HFFc6 (cell line): ENCODE results near the gene PDE1A. TPM values are rescaled to one million over a fixed set of nuclear protein-coding genes. Genes with fewer than 3 reads are reported as not detected.

ENCODE experiments used
- DNase-seq: peaks from one replicate; pipeline ENCODE4 v3.0.0-alpha.2; 2018
- H3K27ac Mint-ChIP-seq: 2 replicates; pipeline ENCODE4 v1.8.0; 2020; ENCODE audit warnings: mild to moderate bottlenecking, mixed read lengths
- H3K27me3 Mint-ChIP-seq: 2 replicates; pipeline ENCODE4 v1.8.0; 2021; ENCODE audit warnings: mild to moderate bottlenecking, moderate library complexity, mixed read lengths; ENCODE audit not compliant: insufficient read depth
- H3K36me3 Mint-ChIP-seq: 2 replicates; pipeline ENCODE4 v1.8.0; 2021; ENCODE audit warnings: low read depth, mixed read lengths
- H3K4me1 Mint-ChIP-seq: 2 replicates; pipeline ENCODE4 v1.8.0; 2020; ENCODE audit warnings: low read depth, mixed read lengths
- H3K4me3 Mint-ChIP-seq: 2 replicates; pipeline ENCODE4 v1.8.0; 2020; ENCODE audit warnings: mild to moderate bottlenecking, moderate library complexity, mixed read lengths
- H3K9me3 Mint-ChIP-seq: 2 replicates; pipeline ENCODE4 v1.8.0; 2020; ENCODE audit warnings: mild to moderate bottlenecking, mixed read lengths
- long read RNA-seq: library from polyadenylated mRNA; unstranded; transcript quantifications from one replicate; pipeline ENCODE4 v2.0.0, GENCODE V29; 2019
- total RNA-seq, 6 experiments: library from RNA; stranded (reverse); fragmentation: NEBNext Ultra II Directional; extraction: Animal tissue kit (Norgen Biotek cat#: 25700); gene quantifications; 2 replicates in 1 of 6; 3 replicates in 5 of 6; pipeline ENCODE4 v1.2.3, GENCODE V29; 2021
- TF ChIP-seq, protein P1 (sequence below): fragments of 200-600 bp; sonication (generic); IDR thresholded peaks from 2 replicates; pipeline ENCODE4 v1.5.0; 2021; ENCODE audit warnings: antibody characterized with exemption, mild to moderate bottlenecking

PDE1A gene
- total RNA-seq, result 1 to 10 TPM; 2.7 to 8.0 (median 3.9) TPM
- long read RNA-seq, transcript PDE1A-201 (14 exons, 2,338 nt), result major isoform, 11 of 18 reads
- long read RNA-seq, partial matches to known transcripts, result 5 of 18 reads
- long read RNA-seq, other reads (novel, unspliced or antisense), result 2 of 18 reads

DNA sequence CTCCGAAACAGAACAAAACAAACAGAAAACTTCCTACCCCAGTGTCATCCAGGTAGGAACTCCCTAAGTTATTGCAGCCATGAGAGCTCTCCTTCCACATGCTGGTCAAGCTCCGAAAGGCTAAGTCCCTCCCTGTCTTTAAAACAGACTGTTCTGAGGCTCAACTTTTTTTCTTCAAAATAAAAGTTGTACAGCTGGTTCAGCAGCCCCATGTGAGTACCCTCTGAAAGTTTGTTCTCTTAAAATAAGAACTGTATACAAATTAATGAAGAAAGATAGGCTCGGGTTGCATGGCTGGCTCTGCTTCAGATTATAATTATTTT lies at the start of gene PDE1A:
Gene PDE1A (minus strand): TSS at position 119 of the 323 bp plus-strand sequence.
- peak within 1 kb of the TSS; percentile 88 for H3K4me3 Mint-ChIP-seq
- H3K36me3 Mint-ChIP-seq, result peaks cover 4% of the 10 kb centered on the region; the same call in 1 of the 2 replicates
- peaks cover 55% of the 10 kb centered on the region for H3K4me1 Mint-ChIP-seq
- peaks cover 3% of the 10 kb centered on the region; the same call in 1 of the 2 replicates for H3K9me3 Mint-ChIP-seq
- H3K27ac Mint-ChIP-seq, result peak within 1 kb of the TSS; percentile 74
- TF ChIP-seq, protein P1, sequence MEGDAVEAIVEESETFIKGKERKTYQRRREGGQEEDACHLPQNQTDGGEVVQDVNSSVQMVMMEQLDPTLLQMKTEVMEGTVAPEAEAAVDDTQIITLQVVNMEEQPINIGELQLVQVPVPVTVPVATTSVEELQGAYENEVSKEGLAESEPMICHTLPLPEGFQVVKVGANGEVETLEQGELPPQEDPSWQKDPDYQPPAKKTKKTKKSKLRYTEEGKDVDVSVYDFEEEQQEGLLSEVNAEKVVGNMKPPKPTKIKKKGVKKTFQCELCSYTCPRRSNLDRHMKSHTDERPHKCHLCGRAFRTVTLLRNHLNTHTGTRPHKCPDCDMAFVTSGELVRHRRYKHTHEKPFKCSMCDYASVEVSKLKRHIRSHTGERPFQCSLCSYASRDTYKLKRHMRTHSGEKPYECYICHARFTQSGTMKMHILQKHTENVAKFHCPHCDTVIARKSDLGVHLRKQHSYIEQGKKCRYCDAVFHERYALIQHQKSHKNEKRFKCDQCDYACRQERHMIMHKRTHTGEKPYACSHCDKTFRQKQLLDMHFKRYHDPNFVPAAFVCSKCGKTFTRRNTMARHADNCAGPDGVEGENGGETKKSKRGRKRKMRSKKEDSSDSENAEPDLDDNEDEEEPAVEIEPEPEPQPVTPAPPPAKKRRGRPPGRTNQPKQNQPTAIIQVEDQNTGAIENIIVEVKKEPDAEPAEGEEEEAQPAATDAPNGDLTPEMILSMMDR, result no peak
- H3K27me3 Mint-ChIP-seq, result no peaks in the 10 kb centered on the region; the same call in 1 of the 2 replicates
- DNase-seq, result no peak

DNA sequence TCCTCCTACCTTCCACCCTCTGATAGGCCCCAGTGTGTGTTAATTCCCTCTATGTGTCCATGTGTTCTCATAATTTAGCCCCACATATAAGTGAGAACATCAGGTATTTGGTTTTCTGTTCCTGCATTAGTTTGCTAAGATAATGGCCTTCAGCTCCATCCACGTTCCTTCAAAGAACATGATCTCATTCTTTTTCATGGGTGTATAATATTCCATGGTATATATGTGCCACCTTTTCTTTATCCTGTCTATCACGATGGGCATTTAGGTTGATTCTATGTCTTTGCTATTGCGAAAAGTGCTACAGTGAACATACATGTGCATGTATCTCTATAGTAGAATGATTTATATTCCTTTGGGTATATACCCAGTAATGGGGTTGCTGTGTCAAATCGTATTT lies 46.8 kb upstream of the PDE1A start:
- Mint-ChIP-seq H3K4me3 (no peak overlapping the region), H3K36me3 (peaks cover 8% of the 10 kb centered on the region; the same call in 1 of the 2 replicates), H3K9me3 (peaks cover 9% of the 10 kb centered on the region), H3K4me1 (no peaks in the 10 kb centered on the region), H3K27ac (no peak overlapping the region), H3K27me3 (no peaks in the 10 kb centered on the region; the same call in 1 of the 2 replicates)
- no peak for DNase-seq
- TF ChIP-seq, protein P1, result no peak

DNA sequence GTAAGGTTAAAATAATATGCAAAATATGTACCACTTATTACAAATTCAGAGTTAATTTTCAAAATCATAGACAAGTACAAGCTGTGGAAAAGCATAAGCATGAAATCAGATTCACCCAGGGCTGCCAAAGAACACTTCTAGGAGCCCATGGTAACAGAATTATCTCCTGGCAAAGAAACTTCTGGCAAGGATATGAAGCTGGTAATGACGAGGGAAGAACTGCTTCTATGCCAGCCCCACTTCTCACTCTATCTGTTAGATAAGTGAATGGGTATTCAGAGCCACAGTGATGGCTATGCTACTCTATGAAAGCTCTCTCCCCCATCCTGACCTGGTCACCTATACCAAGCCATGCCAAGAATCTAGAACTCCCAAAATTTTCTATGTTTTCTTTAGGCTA lies 36.9 kb upstream of the PDE1A start:
- Mint-ChIP-seq H3K36me3 (peaks cover 5% of the 10 kb centered on the region; the same call in 1 of the 2 replicates), H3K27ac (no peak overlapping the region), H3K4me1 (no peaks in the 10 kb centered on the region), H3K9me3 (peaks cover 4% of the 10 kb centered on the region), H3K4me3 (no peak overlapping the region), H3K27me3 (no peaks in the 10 kb centered on the region)
- DNase-seq, result no peak
- TF ChIP-seq, protein P1, result no peak

DNA sequence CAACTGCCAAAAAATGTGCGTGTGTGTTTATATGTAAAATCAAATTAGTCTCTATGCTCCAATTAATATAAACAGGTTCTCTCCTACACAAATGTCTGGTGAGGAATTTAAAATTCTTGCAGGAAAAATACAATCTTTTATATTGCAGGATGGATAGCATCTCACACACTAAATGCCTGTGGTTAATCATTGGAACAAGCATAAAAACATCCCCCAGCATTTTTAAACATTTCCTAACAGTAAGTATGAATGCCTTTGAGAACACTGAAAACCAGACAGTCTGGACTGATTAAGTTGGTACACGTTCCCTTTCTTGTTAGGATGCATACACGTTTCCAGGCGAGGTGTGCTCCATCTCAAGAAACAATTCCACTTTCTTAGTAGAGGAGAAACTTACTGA lies 29.9 kb upstream of the PDE1A start:
- no peak overlapping the region for H3K4me3 Mint-ChIP-seq
- H3K27ac Mint-ChIP-seq, result no peak overlapping the region
- TF ChIP-seq, protein P1, result no peak
- H3K9me3 Mint-ChIP-seq, result no peaks in the 10 kb centered on the region
- no peaks in the 10 kb centered on the region; the same call in 1 of the 2 replicates for H3K27me3 Mint-ChIP-seq
- peak; percentile 44 for DNase-seq
- peaks cover 13% of the 10 kb centered on the region for H3K4me1 Mint-ChIP-seq
- H3K36me3 Mint-ChIP-seq, result no peaks in the 10 kb centered on the region

DNA sequence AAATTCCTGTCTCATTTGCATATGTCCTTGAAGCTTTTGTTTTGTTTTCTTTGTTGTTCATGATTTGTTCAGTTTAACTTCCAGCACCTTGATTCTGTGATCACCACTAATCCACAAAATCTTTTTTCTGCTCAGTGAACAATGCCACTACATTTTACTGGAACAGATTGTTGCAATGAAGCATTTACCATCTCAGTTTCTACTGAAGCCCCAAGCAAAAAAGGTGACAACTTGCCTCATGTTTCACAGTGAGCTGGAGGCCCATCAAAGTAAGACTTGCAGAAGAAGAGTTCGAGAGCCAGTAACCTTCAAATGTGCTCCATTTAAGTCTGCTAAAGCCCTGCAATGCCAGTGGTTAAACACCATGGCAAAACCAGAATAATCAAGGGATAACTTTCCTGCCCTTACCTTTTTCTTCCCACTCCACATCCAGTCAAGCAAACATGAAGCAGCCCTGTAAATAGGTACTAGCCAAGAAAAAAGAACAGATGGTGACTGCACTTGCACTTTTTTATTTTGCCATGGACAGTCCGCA lies 25.7 kb upstream of the PDE1A start:
- H3K4me3 Mint-ChIP-seq, result no peak overlapping the region
- peaks cover 30% of the 10 kb centered on the region for H3K4me1 Mint-ChIP-seq
- TF ChIP-seq, protein P1, result no peak
- no peaks in the 10 kb centered on the region for H3K9me3 Mint-ChIP-seq
- DNase-seq, result no peak
- no peaks in the 10 kb centered on the region; the same call in 1 of the 2 replicates for H3K27me3 Mint-ChIP-seq
- H3K27ac Mint-ChIP-seq, result no peak overlapping the region
- H3K36me3 Mint-ChIP-seq, result no peaks in the 10 kb centered on the region
